HK-2 (cell line): ENCODE results near the gene URM1.
A peak's percentile ranks its signal among the peaks of the same experiment; 100 is the strongest.
"Not testable (repeated sequence)": the region's sequence is repeated elsewhere in the genome, so short reads cannot be mapped to it uniquely, and the experiment has no call there.

Experiments used
- DNase-seq: peaks from one replicate; pipeline ENCODE4 v3.0.0-alpha.2; 2018; ENCODE audit not compliant: unreplicated experiment

Gene URM1

DNA sequence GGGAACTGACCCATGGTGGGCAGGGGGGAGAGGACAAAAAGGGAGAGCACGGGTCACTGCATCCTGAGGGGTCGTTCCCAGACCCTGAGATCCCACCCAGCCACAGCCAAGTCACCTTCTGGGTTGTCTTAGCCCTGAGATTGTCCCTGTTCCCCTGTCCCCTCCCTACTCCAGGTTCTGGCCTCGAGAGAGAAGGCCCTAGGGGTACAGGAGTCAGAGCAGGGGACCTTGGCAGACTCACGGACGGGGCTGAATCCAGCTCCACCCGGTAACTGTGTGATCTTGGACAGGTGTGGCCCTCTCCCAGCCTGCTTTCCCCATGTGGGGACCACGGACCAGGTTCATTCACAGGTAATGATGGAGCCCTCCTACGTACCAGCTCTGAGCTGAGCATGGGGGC lies 38.3 kb downstream of the URM1 start:
- no peak for DNase-seq

DNA sequence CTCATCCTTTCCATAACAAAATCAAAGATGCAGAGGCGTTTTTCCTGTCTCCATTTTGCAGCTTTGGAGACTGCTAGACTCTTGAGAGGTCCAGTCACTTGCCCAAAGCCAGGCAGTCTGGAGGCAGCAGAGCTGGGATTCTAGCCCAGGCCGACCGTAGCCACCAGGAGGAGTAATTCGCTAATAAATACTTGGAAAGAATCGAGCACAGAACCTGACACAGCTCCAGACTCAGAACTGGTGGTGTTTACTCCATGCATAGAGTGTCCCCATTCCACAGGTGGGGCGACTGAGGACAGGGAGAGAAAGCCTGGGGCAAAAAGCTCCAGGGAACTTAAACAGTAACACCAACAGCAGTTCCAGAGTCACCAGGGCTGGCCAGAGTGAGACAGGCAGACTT lies 38.8 kb downstream of the URM1 start:
- no peak for DNase-seq

DNA sequence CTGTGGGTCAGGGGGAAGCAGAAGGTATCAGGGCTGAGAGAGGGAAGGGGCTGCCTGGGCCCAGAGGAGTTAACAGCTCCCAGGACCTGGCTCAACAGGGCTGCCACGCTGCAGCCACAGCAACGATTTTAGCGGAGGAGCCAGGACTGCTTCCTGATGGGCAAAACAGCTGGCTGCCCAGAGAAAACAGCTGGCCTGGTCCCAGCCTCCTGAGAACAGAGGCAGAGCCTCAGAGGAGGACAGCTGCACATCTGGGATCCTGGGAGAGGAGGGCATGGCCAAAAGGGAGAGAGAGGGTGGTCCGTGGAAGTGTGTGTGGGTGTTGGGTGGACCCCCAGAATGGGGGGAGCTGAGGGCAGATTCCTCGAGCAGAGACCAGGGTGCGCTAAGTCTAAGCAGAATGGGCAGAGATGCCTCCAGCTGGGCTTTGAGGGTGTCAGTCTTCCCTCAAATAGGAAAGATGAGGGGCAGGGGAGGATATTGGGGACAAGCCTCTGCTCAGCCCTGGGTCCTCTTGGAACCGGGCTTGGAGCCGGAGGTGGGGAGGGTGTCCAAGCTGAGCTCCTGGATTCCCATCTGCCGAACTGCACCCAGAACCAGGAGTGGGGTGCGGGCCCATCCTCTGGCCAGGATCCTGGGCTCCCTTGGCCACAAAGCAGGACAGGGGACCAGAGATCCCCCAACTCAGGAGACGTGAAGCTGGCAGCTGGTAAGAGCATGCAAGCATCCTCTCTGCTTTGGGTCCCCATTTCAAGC lies 40.4 kb downstream of the URM1 start:
- DNase-seq: no peak

DNA sequence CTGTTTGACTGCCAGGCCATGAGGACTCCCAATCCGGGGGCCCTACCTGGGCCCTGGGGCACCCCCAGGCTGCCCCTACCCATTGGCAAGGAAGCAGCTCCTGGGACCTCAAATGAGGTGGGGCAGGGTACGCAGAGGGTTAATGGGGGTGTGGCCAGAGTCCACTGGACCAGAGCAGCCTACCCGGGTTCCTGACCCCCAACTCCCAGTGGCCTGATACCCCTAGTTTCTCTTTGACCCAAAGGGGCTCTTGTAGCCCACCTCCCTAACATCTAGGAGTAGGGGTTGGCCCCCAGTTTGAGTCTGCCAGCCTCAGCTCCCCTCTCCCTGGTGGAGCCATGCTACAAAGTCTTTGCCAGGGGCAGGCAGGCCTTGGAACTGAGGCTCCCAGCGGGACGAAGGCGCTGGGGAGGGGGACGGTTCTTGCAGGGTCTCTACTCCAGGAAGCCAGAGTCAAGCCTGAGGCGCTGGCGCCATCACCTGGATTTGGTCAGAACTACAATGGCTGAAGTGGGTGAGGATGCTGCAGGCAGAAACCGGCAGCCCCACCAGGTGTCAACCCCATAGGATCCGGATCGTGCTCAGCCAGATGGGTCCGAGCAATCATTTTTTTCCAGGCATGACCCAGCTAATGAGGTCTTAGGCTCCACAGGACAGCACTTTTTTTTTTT lies 41.1 kb downstream of the URM1 start:
- peak; percentile 62 for DNase-seq

DNA sequence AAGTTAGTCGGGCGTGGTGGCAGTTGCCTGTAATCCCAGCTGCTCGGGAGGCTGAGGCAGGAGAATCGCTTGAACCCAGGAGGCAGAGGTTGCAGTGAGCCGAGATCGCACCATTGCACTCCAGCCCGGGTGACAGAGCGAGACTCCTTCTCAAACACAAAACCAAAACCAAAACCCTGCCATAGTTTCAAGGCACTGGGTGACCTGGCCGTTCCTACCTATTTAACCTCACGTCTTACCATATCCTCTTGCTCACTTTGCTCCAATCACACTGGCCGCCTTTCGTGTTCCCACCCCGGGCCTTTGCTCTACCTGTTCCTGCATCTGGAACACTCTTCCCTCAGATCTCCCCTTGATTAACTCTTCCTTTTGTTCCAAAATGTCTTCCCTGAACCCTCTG lies 42.6 kb downstream of the URM1 start:
- DNase-seq: not testable (repeated sequence)

DNA sequence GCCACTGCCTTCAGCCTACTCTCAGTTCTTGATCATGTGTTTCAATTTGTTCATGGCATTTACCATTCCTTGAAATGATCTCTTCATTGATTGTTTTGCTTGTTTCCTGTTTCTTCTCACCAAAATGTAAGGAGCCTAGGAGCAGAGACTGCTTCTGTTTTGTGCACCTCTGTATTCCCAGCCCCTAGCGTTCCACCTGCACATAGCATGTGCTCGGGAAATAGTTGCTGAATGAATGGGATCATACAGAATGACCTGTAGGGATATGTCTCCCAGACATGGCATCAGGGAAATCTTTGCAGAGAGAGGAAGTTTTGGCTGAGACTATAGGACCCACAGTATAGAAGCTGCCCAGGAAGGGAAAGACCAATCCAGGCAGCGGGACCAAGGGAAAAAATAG lies 43.3 kb downstream of the URM1 start:
- DNase-seq: no peak

DNA sequence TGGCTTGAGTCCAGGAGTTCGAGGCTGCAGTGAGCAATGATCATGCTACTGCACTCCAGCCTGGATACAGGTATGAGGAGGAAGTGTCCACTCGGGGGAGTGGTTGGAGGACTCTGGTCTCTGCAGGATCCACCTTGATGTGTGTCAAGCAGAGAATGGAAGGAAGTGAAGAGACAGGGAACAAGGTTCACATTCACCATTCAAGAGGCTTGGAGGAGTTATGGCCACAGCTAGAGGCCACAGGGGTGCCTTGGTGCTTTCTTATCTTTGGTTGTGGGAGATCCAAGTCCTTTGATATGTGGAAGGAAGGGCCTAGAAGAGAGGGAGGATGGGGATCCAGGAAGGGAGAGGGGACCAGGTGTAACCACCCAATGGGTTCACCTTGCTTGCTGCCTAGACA lies 44.1 kb downstream of the URM1 start:
- no peak for DNase-seq

DNA sequence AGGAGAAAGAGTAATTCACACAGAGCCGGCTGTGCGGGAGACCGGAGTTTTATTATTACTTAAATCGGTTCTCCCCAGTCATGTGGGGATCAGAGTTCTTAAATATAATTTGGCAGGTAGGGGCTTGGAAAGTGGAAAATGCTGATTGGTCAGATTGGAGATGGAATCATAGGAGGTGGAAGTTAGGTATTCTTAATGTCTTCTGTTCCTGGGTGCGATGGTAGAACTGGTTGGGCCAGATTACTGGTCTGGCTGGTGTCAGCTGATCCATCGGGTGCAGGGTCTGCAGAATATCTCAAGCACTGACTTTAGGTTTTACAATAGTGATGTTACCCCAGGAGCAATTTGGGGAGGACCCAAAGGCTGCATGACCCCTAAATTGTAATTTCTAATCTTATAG lies 44.8 kb downstream of the URM1 start:
- DNase-seq: no peak

DNA sequence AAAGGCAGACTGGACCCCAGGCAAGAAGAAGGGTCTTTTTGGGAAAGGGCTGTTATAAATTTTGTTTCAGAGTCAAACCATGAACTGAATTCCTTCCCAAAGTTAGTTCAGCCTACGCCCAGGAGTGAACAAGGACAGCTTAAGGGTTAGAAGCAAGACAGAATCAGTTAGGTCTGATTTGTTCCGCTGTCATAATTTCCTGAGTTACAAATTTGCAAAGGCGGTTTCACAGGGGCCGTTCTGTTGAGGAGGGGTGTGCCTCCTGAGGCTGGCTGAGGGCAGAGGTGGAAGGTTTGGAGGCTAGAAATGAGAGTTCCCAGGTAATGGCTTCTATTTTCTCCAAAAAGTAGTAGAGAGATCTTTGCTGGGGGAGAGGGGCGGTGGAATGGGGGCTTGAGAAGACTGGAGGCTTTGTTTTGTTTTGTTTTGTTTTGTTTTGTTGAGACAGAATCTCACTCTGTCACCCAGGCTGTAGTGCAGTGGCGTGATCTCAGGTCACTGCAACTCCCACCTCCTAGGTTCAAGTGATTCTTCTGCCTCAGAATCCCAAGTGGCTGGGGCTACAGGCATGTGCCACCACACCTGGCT lies 45.4 kb downstream of the URM1 start:
- no peak for DNase-seq

DNA sequence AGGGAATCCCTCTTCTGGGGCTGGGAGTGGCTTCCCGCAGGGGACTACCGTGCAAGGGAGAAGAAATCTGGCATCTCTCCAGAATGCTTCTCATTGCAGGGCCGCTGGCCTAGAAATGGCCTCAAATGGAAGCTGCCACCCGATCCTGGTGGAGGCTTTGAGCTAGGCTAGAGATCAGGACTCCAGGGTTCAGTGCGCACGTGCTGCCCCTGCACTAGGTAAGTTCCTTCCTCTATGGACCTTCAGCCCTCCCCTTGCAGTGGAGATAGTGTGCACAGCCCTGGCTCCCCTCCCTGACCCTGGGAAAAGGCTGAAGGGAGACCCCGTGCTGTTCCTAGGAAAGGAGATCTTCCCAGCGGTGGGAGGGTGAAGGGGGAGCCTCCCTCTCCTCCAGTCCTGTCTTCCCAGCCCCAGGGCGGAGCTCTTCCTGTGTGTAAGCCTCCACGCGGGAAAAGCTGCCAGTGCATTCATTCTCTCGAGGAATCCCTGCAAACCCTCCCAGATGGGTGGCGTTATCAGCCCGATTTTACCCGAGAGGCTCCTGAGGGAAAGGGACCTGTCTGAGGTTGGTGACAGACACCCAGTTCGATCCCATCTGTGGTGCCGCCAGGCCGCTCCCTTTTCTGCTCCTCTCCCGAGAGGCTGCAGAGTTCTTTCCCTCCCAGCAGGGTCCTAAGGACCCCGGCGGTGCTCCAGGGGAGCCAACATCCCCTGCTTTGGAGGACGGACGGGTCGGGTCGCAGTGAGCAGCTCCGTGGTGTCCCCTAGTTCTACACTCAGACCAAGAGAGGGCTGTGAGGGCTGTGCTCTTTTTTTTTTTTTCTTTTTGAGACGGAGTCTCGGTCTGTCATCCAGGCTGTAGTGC lies 48.1 kb downstream of the URM1 start:
- peak; percentile 35 for DNase-seq

DNA sequence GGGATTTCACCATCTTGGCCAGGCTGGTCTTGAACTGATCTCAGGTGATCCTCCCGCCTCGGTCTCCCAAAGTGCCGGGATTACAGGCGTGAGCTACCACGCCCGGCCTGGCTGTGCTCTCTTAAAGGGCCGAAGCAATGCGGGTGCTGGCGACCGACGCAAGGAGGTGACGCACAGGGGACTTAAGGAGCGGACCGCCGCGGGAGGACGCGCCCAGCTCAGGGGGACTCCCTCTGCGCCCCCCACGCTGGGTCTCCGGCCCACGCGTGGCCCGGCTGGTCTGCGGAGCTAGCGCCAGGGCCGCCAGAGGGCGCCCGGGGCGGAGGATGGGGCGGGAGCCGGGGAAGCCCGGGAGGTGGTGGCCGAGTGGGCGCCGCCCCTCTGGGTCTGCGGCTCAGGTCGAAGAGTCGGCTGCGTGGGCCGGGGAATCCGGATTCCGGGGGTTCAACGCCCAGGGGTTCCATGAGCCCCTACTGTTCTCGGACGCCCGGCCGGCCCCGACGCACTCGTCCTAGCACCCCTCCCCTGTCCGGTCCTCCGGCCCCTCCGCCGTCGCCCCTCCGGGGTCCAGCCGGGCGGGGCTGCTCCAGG lies 49.0 kb downstream of the URM1 start:
- DNase-seq: peak; percentile 76

DNA sequence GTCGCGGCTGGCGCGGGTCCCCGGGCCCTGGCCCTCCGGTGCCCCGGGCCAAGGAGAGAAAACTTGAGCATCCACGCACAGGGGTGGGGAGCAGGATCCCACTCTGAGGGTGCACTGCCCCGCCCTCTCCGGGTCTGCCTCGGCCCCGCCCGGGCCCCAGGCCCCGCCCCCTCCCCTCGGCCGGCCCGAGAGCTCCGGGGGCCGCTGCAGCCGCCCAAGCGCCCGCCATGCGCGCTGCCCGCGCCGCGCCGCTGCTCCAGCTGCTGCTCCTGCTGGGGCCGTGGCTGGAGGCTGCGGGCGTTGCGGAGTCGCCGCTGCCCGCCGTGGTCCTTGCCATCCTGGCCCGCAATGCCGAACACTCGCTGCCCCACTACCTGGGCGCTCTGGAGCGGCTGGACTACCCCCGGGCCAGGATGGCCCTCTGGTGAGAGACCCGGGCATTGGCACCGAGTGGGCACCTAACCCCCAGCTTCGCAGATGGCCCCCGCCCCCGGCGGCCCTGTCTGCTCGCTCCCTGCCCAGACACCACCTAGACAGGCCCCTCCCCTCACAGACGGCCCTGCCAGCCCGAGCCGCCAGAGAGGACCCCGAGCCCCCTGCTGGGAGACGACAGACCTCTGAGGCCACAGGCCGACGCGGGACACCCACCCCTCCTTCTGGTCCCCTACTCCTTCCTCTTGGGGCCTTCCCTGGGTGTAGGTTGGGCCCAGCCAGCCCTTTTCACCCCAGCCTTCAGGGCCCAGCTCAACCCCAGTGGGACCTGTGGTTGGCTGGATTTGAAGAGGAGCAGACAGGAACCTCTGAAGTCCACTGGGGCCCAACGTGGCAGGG lies 49.7 kb downstream of the URM1 start, which contains the start of gene CERCAM:
CERCAM (plus strand) TSS at position 207 of the 831 bp plus-strand sequence; CDS start at position 228, 21 bp downstream.
- peak; percentile 63 for DNase-seq

DNA sequence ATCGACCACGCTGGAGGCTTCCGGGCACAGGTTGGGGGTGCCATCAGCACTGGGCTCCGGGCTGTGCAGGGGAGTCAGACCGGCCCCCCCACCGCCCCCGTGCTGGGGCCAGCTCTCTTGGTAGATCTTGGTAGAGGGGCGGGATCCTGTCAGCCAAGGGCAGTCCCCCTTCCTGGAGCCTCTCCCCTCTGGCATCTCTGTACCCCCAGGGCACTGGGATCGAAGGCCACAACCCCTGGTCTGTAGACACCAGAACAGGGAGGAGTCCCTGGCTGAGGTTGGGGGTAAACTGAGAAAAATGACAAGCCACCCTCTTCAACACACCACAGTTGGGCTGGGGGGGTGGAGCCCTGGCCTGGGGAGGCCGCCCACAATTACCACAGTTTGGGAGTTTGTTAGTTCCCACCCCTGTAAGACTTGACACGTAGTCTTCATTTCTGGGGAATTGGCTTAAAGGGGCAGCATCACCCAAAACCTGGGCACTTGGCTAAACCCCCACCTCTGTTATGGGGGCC lies 50.4 kb downstream of the URM1 start:
- no peak for DNase-seq

DNA sequence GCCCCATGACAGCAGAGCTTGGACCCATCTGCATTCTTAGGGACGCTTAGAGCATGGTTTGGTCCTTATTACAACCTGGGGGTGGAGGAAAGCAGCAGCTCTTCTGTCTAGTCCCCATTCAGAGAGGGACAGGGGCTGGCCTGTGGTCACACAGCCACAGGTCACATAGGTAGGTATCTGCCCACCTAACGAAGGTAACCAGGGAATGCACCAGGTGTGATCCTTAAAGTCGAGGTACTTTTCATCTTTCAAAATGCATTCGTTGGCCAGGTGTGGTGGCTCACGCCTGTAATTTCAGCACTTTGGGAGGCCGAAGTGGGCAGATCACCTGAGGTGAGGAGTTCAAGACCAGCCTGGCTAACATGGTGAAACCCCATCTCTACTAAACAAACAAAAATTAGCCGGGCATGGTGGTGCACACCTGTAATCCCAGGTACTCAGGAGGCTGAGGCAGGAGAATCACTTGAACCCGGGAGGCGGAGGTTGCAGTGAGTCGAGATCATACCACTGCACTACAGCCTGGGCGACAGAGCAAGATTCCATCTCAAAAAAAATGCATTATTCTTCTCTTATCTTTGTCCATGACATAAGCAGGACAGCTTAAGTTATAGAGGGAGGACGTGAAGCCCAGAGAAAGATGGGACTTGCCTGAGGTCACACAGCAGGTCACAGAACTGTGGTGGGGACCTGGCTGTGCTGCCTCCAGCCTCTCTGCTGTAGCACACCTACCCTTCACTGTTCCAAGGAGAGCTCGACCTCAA lies 51.0 kb downstream of the URM1 start:
- not testable (repeated sequence) for DNase-seq

DNA sequence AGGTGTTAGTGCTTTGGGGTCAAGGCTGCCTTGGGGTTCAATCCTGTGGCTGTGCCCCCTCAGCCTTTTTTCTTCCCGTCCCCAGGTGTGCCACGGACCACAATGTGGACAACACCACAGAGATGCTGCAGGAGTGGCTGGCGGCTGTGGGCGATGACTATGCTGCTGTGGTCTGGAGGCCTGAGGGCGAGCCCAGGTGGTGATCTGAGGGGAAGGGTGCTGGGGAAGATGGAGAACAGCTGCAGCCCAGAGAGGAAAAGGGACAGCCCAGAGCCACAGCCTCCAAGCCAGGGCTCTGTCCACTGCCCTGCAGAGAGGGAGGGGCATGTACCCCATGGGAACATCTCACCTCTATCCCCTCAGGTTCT lies 51.6 kb downstream of the URM1 start:
- no peak for DNase-seq

DNA sequence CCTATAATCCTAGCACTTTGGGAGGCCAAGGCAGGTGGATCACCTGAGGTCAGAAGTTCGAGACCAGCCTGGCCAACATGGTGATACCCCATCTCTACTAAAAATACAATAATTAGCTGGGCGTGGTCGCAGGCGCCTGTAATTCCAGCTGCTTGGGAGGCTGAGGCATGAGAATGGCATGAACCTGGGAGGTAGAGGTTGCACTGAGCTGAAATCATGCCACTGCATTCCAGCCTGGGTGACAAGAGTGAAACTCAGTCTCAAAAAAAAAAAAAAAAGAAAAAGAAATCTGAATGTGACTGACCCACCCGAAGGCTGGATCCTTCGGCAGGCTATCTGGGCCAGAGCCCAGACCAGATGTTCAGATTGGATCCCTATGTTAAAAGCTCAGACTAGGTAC lies 52.2 kb downstream of the URM1 start:
- DNase-seq: not testable (repeated sequence)

DNA sequence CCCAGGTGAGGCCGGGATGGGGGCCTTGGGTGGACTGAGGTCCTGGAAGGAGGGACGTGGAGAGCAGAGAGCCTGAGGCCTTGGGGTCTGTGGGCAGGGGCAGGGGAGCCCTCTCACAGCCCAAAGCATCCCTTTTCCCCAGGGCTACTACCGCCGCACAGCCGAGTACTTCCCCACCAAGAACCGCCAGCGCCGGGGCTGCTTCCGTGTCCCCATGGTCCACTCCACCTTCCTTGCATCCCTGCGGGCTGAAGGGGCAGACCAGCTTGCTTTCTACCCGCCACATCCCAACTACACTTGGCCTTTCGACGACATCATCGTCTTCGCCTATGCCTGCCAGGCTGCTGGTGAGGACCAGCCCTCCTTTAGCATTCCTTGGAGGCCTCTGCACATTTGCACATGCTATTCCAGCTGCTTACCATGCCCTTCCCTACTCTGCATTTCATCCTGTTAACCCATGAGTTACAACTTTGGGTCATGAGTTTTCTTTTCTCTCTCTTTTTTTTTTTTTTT lies 53.1 kb downstream of the URM1 start:
- no peak for DNase-seq

DNA sequence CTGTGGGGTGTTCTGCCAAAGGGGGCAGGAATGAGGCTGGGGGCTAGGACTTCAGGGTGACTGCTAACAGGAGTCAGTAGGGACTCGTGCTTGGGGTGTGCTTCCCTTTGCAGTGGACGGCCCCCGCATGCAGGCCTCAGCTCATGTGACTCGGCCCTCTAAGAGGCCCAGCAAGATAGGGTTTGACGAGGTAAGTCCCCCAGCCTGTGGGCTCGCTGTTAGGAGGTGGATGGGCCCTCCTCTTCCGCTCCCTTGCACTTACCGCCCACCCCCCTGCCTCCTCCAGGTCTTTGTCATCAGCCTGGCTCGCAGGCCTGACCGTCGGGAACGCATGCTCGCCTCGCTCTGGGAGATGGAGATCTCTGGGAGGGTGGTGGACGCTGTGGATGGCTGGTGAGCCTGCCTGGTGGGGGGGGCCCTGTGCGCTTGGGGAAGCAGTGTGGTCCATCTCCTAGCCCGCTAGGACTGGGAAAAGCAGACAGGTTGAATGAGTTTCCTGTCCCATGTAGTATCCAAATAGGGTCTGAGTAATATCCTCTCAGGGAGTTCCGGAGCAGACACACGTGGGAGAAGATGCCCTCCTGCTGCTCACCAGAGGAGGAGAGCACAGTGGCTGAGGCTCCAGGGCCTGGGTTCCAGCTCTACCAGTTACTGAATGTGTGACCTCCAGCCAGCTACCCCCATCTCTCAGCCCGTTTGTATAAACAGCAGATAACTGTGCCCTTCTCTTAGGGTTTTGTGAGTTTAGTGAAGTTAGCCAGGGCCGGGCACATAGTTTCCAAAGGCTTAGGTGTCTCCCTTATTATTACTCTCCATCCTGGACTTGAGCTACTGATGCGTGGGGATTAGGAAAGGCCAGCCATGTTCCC lies 57.7 kb downstream of the URM1 start:
- no peak for DNase-seq
